SK-N-SH treated with all-trans-retinoic acid at 6 μM for 48 hours (cell line): Measurements from ENCODE around the gene TPO.

ENCODE experiments used
- ATAC-seq: fragments of 200-7000 bp; cut with Tn5 transposase; 3 replicates; pipeline ENCODE4 v1.9.1; 2020; ENCODE audit warnings: mild to moderate bottlenecking, moderate library complexity
- ARNTL ChIP-seq: fragments of 450-650 bp; formaldehyde crosslinking; IDR thresholded peaks from 2 replicates; pipeline ENCODE4 v1.5.0; 2020; ENCODE audit warnings: low read depth, mild to moderate bottlenecking, moderate library complexity, borderline replicate concordance
- BACH2 ChIP-seq: fragments of 250-450 bp; sonication (Bioruptor Pico); IDR thresholded peaks from 2 replicates; pipeline ENCODE4 v1.9.0; 2021; ENCODE audit warnings: mild to moderate bottlenecking, borderline replicate concordance
- CSDC2 ChIP-seq: fragments of 250-450 bp; sonication (Bioruptor Pico); IDR thresholded peaks from 2 replicates; pipeline ENCODE4 v1.5.0; 2020; ENCODE audit warnings: mild to moderate bottlenecking, moderate library complexity
- ESRRG ChIP-seq: fragments of 250-450 bp; sonication (Bioruptor Pico); IDR thresholded peaks from 2 replicates; pipeline ENCODE4 v1.6.1; 2021; ENCODE audit warnings: mild to moderate bottlenecking
- GLIS3 ChIP-seq: fragments of 250-450 bp; sonication (Bioruptor Pico); IDR thresholded peaks from 2 replicates; pipeline ENCODE4 v1.5.0; 2020; ENCODE audit warnings: mild to moderate bottlenecking, moderate library complexity
- OSR1 ChIP-seq: fragments of 250-450 bp; sonication (Bioruptor Pico); IDR thresholded peaks from 2 replicates; pipeline ENCODE4 v1.8.0; 2022; ENCODE audit warnings: moderate library complexity, mild to moderate bottlenecking, inconsistent platforms
- POU6F1 ChIP-seq: fragments of 250-450 bp; sonication (Bioruptor Pico); IDR thresholded peaks from 2 replicates; pipeline ENCODE4 v1.8.0; 2021; ENCODE audit warnings: low read depth, mild to moderate bottlenecking, moderate library complexity, borderline replicate concordance
- RARB ChIP-seq: fragments of 250-450 bp; sonication (Bioruptor Pico); IDR thresholded peaks from 2 replicates; pipeline ENCODE4 v1.8.0; 2021; ENCODE audit warnings: mild to moderate bottlenecking, moderate library complexity
- SNAI2 ChIP-seq: fragments of 250-450 bp; sonication (Bioruptor Pico); IDR thresholded peaks from 2 replicates; pipeline ENCODE4 v1.5.0; 2020; ENCODE audit warnings: mild to moderate bottlenecking, moderate library complexity
- ZC3H10 ChIP-seq: fragments of 250-450 bp; sonication (Bioruptor Pico); IDR thresholded peaks from 2 replicates; pipeline ENCODE4 v1.5.1; 2021; ENCODE audit warnings: mild to moderate bottlenecking, moderate library complexity
- ZFP3 ChIP-seq: fragments of 250-450 bp; sonication (Bioruptor Pico); IDR thresholded peaks from 2 replicates; pipeline ENCODE4 v1.5.0; 2020; ENCODE audit warnings: mild to moderate bottlenecking, moderate library complexity
- ZFP30 ChIP-seq: fragments of 450-650 bp; formaldehyde crosslinking; IDR thresholded peaks from 2 replicates; pipeline ENCODE4 v1.5.0; 2022; ENCODE audit warnings: mild to moderate bottlenecking, moderate library complexity
- ZNF8 ChIP-seq: fragments of 450-650 bp; formaldehyde crosslinking; IDR thresholded peaks from 2 replicates; pipeline ENCODE4 v1.5.0; 2020; ENCODE audit warnings: mild to moderate bottlenecking, moderate library complexity
- TF ChIP-seq, protein P1 (sequence below): fragments of 250-450 bp; sonication (Bioruptor Pico); IDR thresholded peaks from 2 replicates; pipeline ENCODE4 v1.8.0; 2020; ENCODE audit warnings: mild to moderate bottlenecking, moderate library complexity, borderline replicate concordance
- TF ChIP-seq, protein P2 (sequence below): fragments of 250-450 bp; sonication (Bioruptor Pico); IDR thresholded peaks from 2 replicates; pipeline ENCODE4 v1.5.0; 2020; ENCODE audit warnings: mild to moderate bottlenecking, moderate library complexity

The TPO gene

DNA sequence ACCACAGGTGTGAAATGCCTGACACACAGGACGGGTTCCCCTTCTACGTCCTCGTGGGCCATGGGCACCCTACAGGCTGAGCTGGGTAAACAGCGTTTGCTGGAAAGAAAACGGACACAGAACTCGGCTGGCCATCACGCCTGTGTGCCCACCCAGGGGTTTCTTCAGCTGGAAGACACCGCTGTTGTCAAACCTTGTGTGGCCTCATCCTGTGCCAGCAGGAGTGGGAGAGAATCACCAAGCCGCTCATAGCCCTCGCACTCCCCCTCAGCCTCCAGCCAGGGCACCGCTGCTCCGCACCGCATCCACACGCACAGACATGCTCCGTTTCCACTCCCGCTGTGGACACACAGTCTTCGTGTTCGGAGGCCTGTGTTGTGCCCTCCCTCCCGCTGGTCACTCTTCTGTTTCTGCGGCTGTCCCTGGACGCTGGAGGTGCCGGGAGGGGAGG lies 169.7 kb downstream of the TPO start:
- TF ChIP-seq GLIS3 (no peak), ZNF8 (CRISPR knock-in tag) (no peak), ZFP3 (CRISPR knock-in tag) (no peak), ARNTL (no peak), SNAI2 (CRISPR knock-in tag) (no peak), CSDC2 (CRISPR knock-in tag) (no peak), RARB (CRISPR knock-in tag) (no peak), OSR1 (CRISPR knock-in tag) (no peak)
- TF ChIP-seq, protein P1, sequence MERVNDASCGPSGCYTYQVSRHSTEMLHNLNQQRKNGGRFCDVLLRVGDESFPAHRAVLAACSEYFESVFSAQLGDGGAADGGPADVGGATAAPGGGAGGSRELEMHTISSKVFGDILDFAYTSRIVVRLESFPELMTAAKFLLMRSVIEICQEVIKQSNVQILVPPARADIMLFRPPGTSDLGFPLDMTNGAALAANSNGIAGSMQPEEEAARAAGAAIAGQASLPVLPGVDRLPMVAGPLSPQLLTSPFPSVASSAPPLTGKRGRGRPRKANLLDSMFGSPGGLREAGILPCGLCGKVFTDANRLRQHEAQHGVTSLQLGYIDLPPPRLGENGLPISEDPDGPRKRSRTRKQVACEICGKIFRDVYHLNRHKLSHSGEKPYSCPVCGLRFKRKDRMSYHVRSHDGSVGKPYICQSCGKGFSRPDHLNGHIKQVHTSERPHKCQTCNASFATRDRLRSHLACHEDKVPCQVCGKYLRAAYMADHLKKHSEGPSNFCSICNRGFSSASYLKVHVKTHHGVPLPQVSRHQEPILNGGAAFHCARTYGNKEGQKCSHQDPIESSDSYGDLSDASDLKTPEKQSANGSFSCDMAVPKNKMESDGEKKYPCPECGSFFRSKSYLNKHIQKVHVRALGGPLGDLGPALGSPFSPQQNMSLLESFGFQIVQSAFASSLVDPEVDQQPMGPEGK (CRISPR knock-in tag): no peak
- TF ChIP-seq, protein P2, sequence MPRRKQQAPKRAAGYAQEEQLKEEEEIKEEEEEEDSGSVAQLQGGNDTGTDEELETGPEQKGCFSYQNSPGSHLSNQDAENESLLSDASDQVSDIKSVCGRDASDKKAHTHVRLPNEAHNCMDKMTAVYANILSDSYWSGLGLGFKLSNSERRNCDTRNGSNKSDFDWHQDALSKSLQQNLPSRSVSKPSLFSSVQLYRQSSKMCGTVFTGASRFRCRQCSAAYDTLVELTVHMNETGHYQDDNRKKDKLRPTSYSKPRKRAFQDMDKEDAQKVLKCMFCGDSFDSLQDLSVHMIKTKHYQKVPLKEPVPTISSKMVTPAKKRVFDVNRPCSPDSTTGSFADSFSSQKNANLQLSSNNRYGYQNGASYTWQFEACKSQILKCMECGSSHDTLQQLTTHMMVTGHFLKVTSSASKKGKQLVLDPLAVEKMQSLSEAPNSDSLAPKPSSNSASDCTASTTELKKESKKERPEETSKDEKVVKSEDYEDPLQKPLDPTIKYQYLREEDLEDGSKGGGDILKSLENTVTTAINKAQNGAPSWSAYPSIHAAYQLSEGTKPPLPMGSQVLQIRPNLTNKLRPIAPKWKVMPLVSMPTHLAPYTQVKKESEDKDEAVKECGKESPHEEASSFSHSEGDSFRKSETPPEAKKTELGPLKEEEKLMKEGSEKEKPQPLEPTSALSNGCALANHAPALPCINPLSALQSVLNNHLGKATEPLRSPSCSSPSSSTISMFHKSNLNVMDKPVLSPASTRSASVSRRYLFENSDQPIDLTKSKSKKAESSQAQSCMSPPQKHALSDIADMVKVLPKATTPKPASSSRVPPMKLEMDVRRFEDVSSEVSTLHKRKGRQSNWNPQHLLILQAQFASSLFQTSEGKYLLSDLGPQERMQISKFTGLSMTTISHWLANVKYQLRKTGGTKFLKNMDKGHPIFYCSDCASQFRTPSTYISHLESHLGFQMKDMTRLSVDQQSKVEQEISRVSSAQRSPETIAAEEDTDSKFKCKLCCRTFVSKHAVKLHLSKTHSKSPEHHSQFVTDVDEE (CRISPR knock-in tag): no peak
- no peak for ATAC-seq

- no peak for ATAC-seq
- no peak for TF ChIP-seq POU6F1 (CRISPR knock-in tag)
- TF ChIP-seq ZC3H10 (CRISPR knock-in tag): no peak
- no peak for TF ChIP-seq SNAI2 (CRISPR knock-in tag)
- no peak for TF ChIP-seq ZFP30
- no peak for TF ChIP-seq ZNF8 (CRISPR knock-in tag)
- TF ChIP-seq, protein P2 (CRISPR knock-in tag): no peak
- TF ChIP-seq, protein P1 (CRISPR knock-in tag): no peak
Measured at GRCh38 chr2:1584051-1584531, 170.8 kb downstream of the TPO start.

DNA sequence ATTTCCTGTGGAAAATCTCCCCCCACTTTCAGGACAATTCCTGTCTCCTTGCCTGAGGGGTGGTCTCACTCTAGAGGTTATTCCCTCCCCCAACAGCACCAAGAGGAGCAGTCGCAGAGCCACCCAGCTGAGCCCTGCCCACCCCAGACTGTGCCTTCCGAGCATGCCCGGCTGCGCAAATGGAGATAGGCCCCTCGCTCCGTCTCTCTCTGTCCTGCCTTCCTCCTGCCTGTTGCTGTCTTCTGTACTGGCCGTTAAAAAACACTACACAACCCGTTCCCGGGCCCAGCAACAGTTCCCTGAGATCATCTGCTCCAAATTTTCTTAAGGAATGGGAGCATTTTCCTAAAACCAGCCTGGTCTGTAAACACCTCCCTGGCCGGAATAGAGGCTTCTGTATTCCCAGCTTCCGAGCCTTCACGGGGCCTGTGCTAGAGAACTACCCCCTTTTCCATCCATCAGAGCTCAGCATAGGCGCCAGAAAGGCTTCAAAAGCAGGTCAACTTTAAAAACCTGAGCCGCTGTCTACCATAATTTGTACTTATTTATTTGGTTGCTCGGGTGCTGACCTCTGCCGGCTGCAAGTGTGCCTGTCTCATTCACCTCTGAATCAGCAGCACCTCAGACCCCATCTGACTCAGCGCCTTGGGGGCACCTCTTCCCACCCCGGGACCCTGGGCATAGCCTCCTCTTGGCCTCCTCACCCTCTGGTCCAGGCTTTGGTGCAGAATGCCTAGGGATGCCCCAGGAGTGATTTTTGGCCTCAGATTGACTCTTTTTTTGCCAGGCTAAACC lies 171.6 kb downstream of the TPO start:
- TF ChIP-seq BACH2 (CRISPR knock-in tag) (no peak), RARB (CRISPR knock-in tag) (no peak), SNAI2 (CRISPR knock-in tag) (no peak), CSDC2 (CRISPR knock-in tag) (no peak), ZNF8 (CRISPR knock-in tag) (no peak), ESRRG (CRISPR knock-in tag) (no peak)
- TF ChIP-seq, protein P2 (CRISPR knock-in tag): no peak
- no peak for ATAC-seq
